ENCODE results near the gene CTNNA2. TPM values are rescaled to one million over a fixed set of nuclear protein-coding genes. Genes with fewer than 3 reads are reported as not detected.

Gene CTNNA2
- total RNA-seq, 2 experiments from 2014 or later: not detected

GRCh38 chr2:79832511-79833234, 319.8 kb downstream of the CTNNA2 start:
- no peak for DNase-seq
- CTCF ChIA-PET: no interaction called here
- Mint-ChIP-seq H3K36me3 (ENCODE audit: low read depth) (no peaks in the 10 kb centered on the region), H3K27me3 (no peaks in the 10 kb centered on the region), H3K9me3 (peaks cover 4% of the 10 kb centered on the region), H3K4me3 (no peak overlapping the region), H3K4me1 (no peaks in the 10 kb centered on the region), H3K27ac (no peak overlapping the region)
- POLR2A ChIA-PET: no interaction called here

- no peak overlapping the region for H3K27ac Mint-ChIP-seq
- H3K4me3 Mint-ChIP-seq: no peak overlapping the region
- POLR2A ChIA-PET: no interaction called here
- no peaks in the 10 kb centered on the region for H3K27me3 Mint-ChIP-seq
- DNase-seq: no peak
- no peaks in the 10 kb centered on the region for H3K36me3 Mint-ChIP-seq (ENCODE audit: low read depth)
- no peaks in the 10 kb centered on the region for H3K4me1 Mint-ChIP-seq
- CTCF ChIA-PET: no interaction called here
- peaks cover 4% of the 10 kb centered on the region for H3K9me3 Mint-ChIP-seq
These were observed 320.5 kb downstream of the CTNNA2 start for GRCh38 chr2:79833235-79833878.

GRCh38 chr2:79835911-79836310, 323.1 kb downstream of the CTNNA2 start:
- H3K27me3 Mint-ChIP-seq: no peaks in the 10 kb centered on the region
- no peak overlapping the region for H3K4me3 Mint-ChIP-seq
- H3K4me1 Mint-ChIP-seq: no peaks in the 10 kb centered on the region
- no peak for DNase-seq
- H3K36me3 Mint-ChIP-seq (ENCODE audit: low read depth): no peaks in the 10 kb centered on the region
- peaks cover 2% of the 10 kb centered on the region for H3K9me3 Mint-ChIP-seq
- CTCF ChIA-PET: no interaction called here
- POLR2A ChIA-PET: no interaction called here
- H3K27ac Mint-ChIP-seq: no peak overlapping the region

GRCh38 chr2:79844011-79844410, 331.2 kb downstream of the CTNNA2 start:
- Mint-ChIP-seq H3K4me1 (no peaks in the 10 kb centered on the region), H3K9me3 (peaks cover 2% of the 10 kb centered on the region), H3K27ac (no peak overlapping the region), H3K4me3 (no peak overlapping the region), H3K36me3 (ENCODE audit: low read depth) (no peaks in the 10 kb centered on the region), H3K27me3 (no peaks in the 10 kb centered on the region)
- DNase-seq: no peak
- ChIA-PET POLR2A (no interaction called here), CTCF (no interaction called here)

GRCh38 chr2:79846878-79847277, 334.0 kb downstream of the CTNNA2 start:
- H3K27ac Mint-ChIP-seq: no peak overlapping the region
- H3K9me3 Mint-ChIP-seq: no peaks in the 10 kb centered on the region
- no peak overlapping the region for H3K4me3 Mint-ChIP-seq
- no peaks in the 10 kb centered on the region for H3K27me3 Mint-ChIP-seq
- no peaks in the 10 kb centered on the region for H3K4me1 Mint-ChIP-seq
- POLR2A ChIA-PET: no interaction called here
- DNase-seq: no peak
- CTCF ChIA-PET: no interaction called here
- H3K36me3 Mint-ChIP-seq (ENCODE audit: low read depth): no peaks in the 10 kb centered on the region

- H3K9me3 Mint-ChIP-seq: no peaks in the 10 kb centered on the region
- no peaks in the 10 kb centered on the region for H3K27me3 Mint-ChIP-seq
- no peak overlapping the region for H3K4me3 Mint-ChIP-seq
- CTCF ChIA-PET: no interaction called here
- H3K27ac Mint-ChIP-seq: no peak overlapping the region
- H3K36me3 Mint-ChIP-seq (ENCODE audit: low read depth): no peaks in the 10 kb centered on the region
- POLR2A ChIA-PET: no interaction called here
- H3K4me1 Mint-ChIP-seq: no peaks in the 10 kb centered on the region
- no peak for DNase-seq
These were observed 336.4 kb downstream of the CTNNA2 start for GRCh38 chr2:79849241-79849640.

- Mint-ChIP-seq H3K9me3 (no peaks in the 10 kb centered on the region), H3K36me3 (ENCODE audit: low read depth) (no peaks in the 10 kb centered on the region), H3K4me3 (no peak overlapping the region), H3K27ac (no peak overlapping the region), H3K4me1 (no peaks in the 10 kb centered on the region), H3K27me3 (no peaks in the 10 kb centered on the region)
- DNase-seq: no peak
- ChIA-PET POLR2A (no interaction called here), CTCF (no interaction called here)
These were observed 337.1 kb downstream of the CTNNA2 start for GRCh38 chr2:79849949-79850348.

GRCh38 chr2:79850912-79851311, 338.1 kb downstream of the CTNNA2 start:
- ChIA-PET CTCF (interaction anchor here (0.6 kb wide), 1 partner anchor 645 kb away, joined by 3 read pairs; no protein-coding TSS in a partner anchor), POLR2A (no interaction called here)
- Mint-ChIP-seq H3K36me3 (ENCODE audit: low read depth) (no peaks in the 10 kb centered on the region), H3K27ac (no peak overlapping the region), H3K27me3 (no peaks in the 10 kb centered on the region), H3K4me1 (no peaks in the 10 kb centered on the region), H3K4me3 (no peak overlapping the region), H3K9me3 (no peaks in the 10 kb centered on the region)
- DNase-seq: no peak

GRCh38 chr2:79855264-79856006, 342.6 kb downstream of the CTNNA2 start:
- POLR2A ChIA-PET: no interaction called here
- H3K9me3 Mint-ChIP-seq: no peaks in the 10 kb centered on the region
- CTCF ChIA-PET: no interaction called here
- no peak overlapping the region for H3K4me3 Mint-ChIP-seq
- H3K27ac Mint-ChIP-seq: no peak overlapping the region
- no peaks in the 10 kb centered on the region for H3K27me3 Mint-ChIP-seq
- no peak for DNase-seq
- no peaks in the 10 kb centered on the region for H3K36me3 Mint-ChIP-seq (ENCODE audit: low read depth)
- H3K4me1 Mint-ChIP-seq: no peaks in the 10 kb centered on the region

- Mint-ChIP-seq H3K27me3 (no peaks in the 10 kb centered on the region), H3K9me3 (no peaks in the 10 kb centered on the region), H3K4me1 (no peaks in the 10 kb centered on the region), H3K36me3 (ENCODE audit: low read depth) (no peaks in the 10 kb centered on the region), H3K27ac (no peak overlapping the region), H3K4me3 (no peak overlapping the region)
- ChIA-PET POLR2A (no interaction called here), CTCF (no interaction called here)
- DNase-seq: no peak
These were observed 345.0 kb downstream of the CTNNA2 start for GRCh38 chr2:79857888-79858287.

GRCh38 chr2:79860228-79861058, 347.6 kb downstream of the CTNNA2 start:
- DNase-seq: no peak
- no peaks in the 10 kb centered on the region for H3K36me3 Mint-ChIP-seq (ENCODE audit: low read depth)
- H3K4me1 Mint-ChIP-seq: no peaks in the 10 kb centered on the region
- no peak overlapping the region for H3K4me3 Mint-ChIP-seq
- H3K27ac Mint-ChIP-seq: no peak overlapping the region
- H3K27me3 Mint-ChIP-seq: no peaks in the 10 kb centered on the region
- no peaks in the 10 kb centered on the region for H3K9me3 Mint-ChIP-seq
- POLR2A ChIA-PET: no interaction called here
- CTCF ChIA-PET: no interaction called here

- Mint-ChIP-seq H3K9me3 (no peaks in the 10 kb centered on the region), H3K36me3 (ENCODE audit: low read depth) (no peaks in the 10 kb centered on the region), H3K27ac (no peak overlapping the region)
These were observed 348.2 kb downstream of the CTNNA2 start for GRCh38 chr2:79861059-79861374.

GRCh38 chr2:79862756-79863155, 349.9 kb downstream of the CTNNA2 start:
- no peak overlapping the region for H3K4me3 Mint-ChIP-seq
- H3K27me3 Mint-ChIP-seq: no peaks in the 10 kb centered on the region
- no peaks in the 10 kb centered on the region for H3K36me3 Mint-ChIP-seq (ENCODE audit: low read depth)
- ChIA-PET CTCF (no interaction called here), POLR2A (no interaction called here)
- no peak for DNase-seq
- no peak overlapping the region for H3K27ac Mint-ChIP-seq
- H3K4me1 Mint-ChIP-seq: no peaks in the 10 kb centered on the region
- H3K9me3 Mint-ChIP-seq: no peaks in the 10 kb centered on the region

More at GRCh38 chr2:79861059-79861374, 348.2 kb downstream of the CTNNA2 start:
- no peak overlapping the region for H3K4me3 Mint-ChIP-seq
- POLR2A ChIA-PET: no interaction called here
- no peaks in the 10 kb centered on the region for H3K4me1 Mint-ChIP-seq
- CTCF ChIA-PET: no interaction called here
- no peak for DNase-seq
- no peaks in the 10 kb centered on the region for H3K27me3 Mint-ChIP-seq
